ENCODE data around the gene THYN1. TPM values are rescaled to one million over a fixed set of nuclear protein-coding genes. Genes with fewer than 3 reads are reported as not detected.

Gene THYN1
- total and polyA plus RNA-seq, 2 of the 13 experiments (the other 11 are each of a cell fraction or from before 2014, with no cell fraction given) = 36.1 to 87.6 TPM

DNA sequence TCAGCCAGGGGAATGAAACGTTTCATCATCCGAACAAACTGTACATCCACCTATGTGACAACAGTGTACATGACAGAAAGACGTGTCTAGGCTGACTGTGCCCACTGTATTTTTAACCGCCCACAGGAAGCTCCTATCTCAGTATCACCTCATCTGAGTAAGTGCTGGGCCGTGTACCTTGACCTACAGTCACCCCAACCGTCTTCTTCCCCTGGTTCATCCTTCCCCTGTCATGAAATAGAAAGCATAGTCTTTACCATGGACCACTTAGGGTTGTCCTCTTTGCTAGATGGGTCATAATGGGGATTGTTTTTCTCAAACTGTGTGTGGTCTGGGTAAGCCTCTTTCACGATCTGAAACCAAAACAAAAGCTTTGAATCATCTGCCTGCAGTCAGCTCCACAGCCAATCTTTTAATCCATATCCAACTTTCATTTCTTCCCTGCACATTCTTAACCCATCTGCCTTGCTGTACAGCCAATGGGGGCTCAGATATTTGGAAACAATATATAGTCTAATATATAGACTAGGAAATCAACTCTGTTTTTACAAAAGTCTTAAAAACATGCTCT, 4.2 kb downstream of the THYN1 start (continued):
- TF ChIP-seq, protein P1, sequence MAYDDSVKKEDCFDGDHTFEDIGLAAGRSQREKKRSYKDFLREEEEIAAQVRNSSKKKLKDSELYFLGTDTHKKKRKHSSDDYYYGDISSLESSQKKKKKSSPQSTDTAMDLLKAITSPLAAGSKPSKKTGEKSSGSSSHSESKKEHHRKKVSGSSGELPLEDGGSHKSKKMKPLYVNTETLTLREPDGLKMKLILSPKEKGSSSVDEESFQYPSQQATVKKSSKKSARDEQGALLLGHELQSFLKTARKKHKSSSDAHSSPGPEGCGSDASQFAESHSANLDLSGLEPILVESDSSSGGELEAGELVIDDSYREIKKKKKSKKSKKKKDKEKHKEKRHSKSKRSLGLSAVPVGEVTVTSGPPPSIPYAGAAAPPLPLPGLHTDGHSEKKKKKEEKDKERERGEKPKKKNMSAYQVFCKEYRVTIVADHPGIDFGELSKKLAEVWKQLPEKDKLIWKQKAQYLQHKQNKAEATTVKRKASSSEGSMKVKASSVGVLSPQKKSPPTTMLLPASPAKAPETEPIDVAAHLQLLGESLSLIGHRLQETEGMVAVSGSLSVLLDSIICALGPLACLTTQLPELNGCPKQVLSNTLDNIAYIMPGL (CRISPR knock-in tag; IDR thresholded peaks at IDR 0.05; ENCODE audit: borderline replicate concordance in 1 of 2, low read depth in 1 of 2) = no peak
- TF ChIP-seq MIER2 (CRISPR knock-in tag; IDR thresholded peaks at IDR 0.05) (no peak), ARNT (IDR thresholded peaks at IDR 0.05) (no peak), NFE2L1 (CRISPR knock-in tag; IDR thresholded peaks at IDR 0.05; ENCODE audit: borderline replicate concordance) (no peak)

DNA sequence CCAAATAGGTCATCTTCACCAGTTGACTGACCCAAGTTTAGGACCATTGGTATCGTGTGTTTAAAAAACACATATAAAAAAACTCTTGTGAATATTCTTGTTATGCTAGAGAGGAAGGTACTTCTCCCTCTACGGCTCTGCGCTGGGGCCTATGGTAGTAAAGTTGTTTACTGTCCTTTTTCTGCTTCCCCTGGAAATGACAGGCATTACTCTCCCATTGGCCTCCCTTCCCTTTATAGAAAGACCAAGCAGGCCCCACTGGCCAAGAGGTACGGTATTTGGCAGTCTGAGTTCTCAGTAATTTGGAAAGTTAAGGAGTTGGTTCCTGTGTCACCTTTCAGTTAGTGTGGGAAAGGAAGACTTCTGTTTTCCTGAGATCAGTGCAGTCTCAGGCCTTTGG, 6.5 kb downstream of the THYN1 start:
- H3K27ac ChIP-seq (ENCODE audit: extremely low read length, insufficient read depth, low read length) = no peak overlapping the region
- 95% methylated on average over 4 of the region's 4 CpGs for WGBS (ENCODE audit: low lambda C conversion rate)
- H3K79me2 ChIP-seq (ENCODE audit: insufficient read depth, low read length) = peaks cover under 1% of the 10 kb centered on the region
- H3K9me3 ChIP-seq (ENCODE audit: low read length) = no peaks in the 10 kb centered on the region
- no peaks in the 10 kb centered on the region for H4K20me1 ChIP-seq (ENCODE audit: insufficient read depth, low read length)
- in situ Hi-C loops (cut with HindIII; ENCODE audit: extremely low pct_ligation_motif_present, low pct_unique_long_range_greater_than_20kb) = no loop called here
- H3K36me3 ChIP-seq (replicated peaks in 1 of 2; ENCODE audit: control insufficient read depth in 1 of 2, insufficient read depth in 2 of 2, low read length in 2 of 2) = peaks cover 11 to 55% of the 10 kb centered on the region in 2 experiments
- no TSS peak for BruUV-seq (replicated peaks)
- DNase-seq (ENCODE audit: low spot score) = no peak
- no peak overlapping the region for H2AFZ ChIP-seq (ENCODE audit: low read length)
- no peak for ATAC-seq
- intact Hi-C loops (cut with micrococcal nuclease; ENCODE audit: unreplicated experiment) = no loop called here
- peaks cover 3% of the 10 kb centered on the region for H3K4me1 ChIP-seq (ENCODE audit: insufficient read depth, low read length)
- H3K4me3 ChIP-seq (replicated peaks in 1 of 3; ENCODE audit: insufficient read depth in 1 of 3, low read depth in 2 of 3, low read length in 3 of 3) = no peak overlapping the region
- no peak for TF ChIP-seq PHF8 (CRISPR knock-in tag; IDR thresholded peaks at IDR 0.05)
- TF ChIP-seq, protein P2, sequence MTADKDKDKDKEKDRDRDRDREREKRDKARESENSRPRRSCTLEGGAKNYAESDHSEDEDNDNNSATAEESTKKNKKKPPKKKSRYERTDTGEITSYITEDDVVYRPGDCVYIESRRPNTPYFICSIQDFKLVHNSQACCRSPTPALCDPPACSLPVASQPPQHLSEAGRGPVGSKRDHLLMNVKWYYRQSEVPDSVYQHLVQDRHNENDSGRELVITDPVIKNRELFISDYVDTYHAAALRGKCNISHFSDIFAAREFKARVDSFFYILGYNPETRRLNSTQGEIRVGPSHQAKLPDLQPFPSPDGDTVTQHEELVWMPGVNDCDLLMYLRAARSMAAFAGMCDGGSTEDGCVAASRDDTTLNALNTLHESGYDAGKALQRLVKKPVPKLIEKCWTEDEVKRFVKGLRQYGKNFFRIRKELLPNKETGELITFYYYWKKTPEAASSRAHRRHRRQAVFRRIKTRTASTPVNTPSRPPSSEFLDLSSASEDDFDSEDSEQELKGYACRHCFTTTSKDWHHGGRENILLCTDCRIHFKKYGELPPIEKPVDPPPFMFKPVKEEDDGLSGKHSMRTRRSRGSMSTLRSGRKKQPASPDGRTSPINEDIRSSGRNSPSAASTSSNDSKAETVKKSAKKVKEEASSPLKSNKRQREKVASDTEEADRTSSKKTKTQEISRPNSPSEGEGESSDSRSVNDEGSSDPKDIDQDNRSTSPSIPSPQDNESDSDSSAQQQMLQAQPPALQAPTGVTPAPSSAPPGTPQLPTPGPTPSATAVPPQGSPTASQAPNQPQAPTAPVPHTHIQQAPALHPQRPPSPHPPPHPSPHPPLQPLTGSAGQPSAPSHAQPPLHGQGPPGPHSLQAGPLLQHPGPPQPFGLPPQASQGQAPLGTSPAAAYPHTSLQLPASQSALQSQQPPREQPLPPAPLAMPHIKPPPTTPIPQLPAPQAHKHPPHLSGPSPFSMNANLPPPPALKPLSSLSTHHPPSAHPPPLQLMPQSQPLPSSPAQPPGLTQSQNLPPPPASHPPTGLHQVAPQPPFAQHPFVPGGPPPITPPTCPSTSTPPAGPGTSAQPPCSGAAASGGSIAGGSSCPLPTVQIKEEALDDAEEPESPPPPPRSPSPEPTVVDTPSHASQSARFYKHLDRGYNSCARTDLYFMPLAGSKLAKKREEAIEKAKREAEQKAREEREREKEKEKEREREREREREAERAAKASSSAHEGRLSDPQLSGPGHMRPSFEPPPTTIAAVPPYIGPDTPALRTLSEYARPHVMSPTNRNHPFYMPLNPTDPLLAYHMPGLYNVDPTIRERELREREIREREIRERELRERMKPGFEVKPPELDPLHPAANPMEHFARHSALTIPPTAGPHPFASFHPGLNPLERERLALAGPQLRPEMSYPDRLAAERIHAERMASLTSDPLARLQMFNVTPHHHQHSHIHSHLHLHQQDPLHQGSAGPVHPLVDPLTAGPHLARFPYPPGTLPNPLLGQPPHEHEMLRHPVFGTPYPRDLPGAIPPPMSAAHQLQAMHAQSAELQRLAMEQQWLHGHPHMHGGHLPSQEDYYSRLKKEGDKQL (CRISPR knock-in tag; IDR thresholded peaks at IDR 0.05; ENCODE audit: low read depth) = no peak
- TF ChIP-seq RBM22 (optimal IDR thresholded peaks at IDR 0.05; ENCODE audit: low read length) = peak; percentile 34
- TF ChIP-seq, protein P3, sequence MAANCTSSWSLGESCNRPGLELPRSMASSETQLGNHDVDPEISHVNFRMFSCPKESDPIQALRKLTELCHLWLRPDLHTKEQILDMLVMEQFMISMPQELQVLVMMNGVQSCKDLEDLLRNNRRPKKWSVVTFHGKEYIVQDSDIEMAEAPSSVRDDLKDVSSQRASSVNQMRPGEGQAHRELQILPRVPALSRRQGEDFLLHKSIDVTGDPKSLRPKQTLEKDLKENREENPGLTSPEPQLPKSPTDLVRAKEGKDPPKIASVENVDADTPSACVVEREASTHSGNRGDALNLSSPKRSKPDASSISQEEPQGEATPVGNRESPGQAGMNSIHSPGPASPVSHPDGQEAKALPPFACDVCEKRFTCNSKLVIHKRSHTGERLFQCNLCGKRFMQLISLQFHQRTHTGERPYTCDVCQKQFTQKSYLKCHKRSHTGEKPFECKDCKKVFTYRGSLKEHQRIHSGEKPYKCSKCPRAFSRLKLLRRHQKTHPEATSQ (CRISPR knock-in tag; IDR thresholded peaks at IDR 0.05; ENCODE audit: borderline replicate concordance) = no peak
- ChIA-PET CTCF (ENCODE audit: low intra/inter-chr PET ratio, low total read pairs) (no interaction called here), POLR2A (no interaction called here)
- no peak overlapping the region for H3K9ac ChIP-seq (ENCODE audit: insufficient read depth, low read depth, low read length)
- FAIRE-seq = no peak
- H3K4me2 ChIP-seq (ENCODE audit: low read depth, low read length) = no peak overlapping the region
- no peaks in the 10 kb centered on the region for H3K27me3 ChIP-seq (ENCODE audit: control insufficient read depth in 1 of 2, insufficient read depth in 2 of 2, low read length in 2 of 2)
